Measurements from ENCODE around the gene SLC12A1.

DNA sequence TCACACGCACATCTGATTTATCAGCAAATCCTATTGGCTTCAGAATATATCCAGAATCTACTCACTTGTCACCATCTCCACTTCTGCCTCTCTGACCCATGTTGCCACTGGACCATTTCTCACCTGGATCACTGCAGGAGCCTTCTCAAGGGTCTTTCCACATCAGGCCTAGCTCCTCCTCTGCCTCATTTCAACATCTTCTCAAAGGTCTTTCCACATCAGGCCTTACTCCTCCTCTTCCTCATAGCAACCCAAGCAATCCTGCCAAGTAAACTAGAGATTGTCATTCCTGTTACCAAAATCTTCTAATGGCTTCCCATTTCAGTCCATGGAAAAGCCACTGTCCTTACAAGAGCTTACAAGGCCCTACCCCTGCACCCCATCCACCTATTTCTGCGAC, 107.1 kb downstream of the SLC12A1 start:
- TF ChIP-seq, protein P1, sequence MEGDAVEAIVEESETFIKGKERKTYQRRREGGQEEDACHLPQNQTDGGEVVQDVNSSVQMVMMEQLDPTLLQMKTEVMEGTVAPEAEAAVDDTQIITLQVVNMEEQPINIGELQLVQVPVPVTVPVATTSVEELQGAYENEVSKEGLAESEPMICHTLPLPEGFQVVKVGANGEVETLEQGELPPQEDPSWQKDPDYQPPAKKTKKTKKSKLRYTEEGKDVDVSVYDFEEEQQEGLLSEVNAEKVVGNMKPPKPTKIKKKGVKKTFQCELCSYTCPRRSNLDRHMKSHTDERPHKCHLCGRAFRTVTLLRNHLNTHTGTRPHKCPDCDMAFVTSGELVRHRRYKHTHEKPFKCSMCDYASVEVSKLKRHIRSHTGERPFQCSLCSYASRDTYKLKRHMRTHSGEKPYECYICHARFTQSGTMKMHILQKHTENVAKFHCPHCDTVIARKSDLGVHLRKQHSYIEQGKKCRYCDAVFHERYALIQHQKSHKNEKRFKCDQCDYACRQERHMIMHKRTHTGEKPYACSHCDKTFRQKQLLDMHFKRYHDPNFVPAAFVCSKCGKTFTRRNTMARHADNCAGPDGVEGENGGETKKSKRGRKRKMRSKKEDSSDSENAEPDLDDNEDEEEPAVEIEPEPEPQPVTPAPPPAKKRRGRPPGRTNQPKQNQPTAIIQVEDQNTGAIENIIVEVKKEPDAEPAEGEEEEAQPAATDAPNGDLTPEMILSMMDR (IDR thresholded peaks at IDR 0.05), result no peak
- TF ChIP-seq POLR2AphosphoS5 (IDR thresholded peaks at IDR 0.05), result no peak
- no peak for TF ChIP-seq POLR2A (IDR thresholded peaks at IDR 0.05)

All from transverse colon (tissue), 4 donors.